H9 (cell line): ENCODE measurements around the gene NRP1. TPM values are rescaled to one million over a fixed set of nuclear protein-coding genes. Genes with fewer than 3 reads are reported as not detected.

Experiments used
- DNase-seq: peaks from one replicate; pipeline ENCODE4 v3.0.0-alpha.2; 2017
- H2AFZ ChIP-seq: one replicate; pipeline ENCODE4 v1.6.1; 2013; ENCODE audit warnings: mild to moderate bottlenecking, low read length, control low read depth, moderate library complexity
- H2AK5ac ChIP-seq: 2 replicates; pipeline ENCODE4 v1.6.1; 2013; ENCODE audit warnings: low read length, control low read depth, mixed read lengths; ENCODE audit not compliant: insufficient read length
- H2BK120ac ChIP-seq: one replicate; pipeline ENCODE4 v1.6.1; 2013; ENCODE audit warnings: low read depth, mild to moderate bottlenecking, low read length, control low read depth, inconsistent platforms; ENCODE audit not compliant: poor library complexity, severe bottlenecking
- H2BK12ac ChIP-seq: 2 replicates; pipeline ENCODE4 v1.6.1; 2013; ENCODE audit warnings: low read length, control low read depth, mixed read lengths, low read depth; ENCODE audit not compliant: insufficient read length
- H2BK15ac ChIP-seq: 2 replicates; pipeline ENCODE4 v1.6.1; 2013; ENCODE audit warnings: low read depth, low read length, control low read depth
- H2BK20ac ChIP-seq: one replicate; pipeline ENCODE4 v1.6.1; 2013; ENCODE audit warnings: low read depth, mild to moderate bottlenecking, low read length, control low read depth, inconsistent platforms; ENCODE audit not compliant: poor library complexity, severe bottlenecking
- H2BK5ac ChIP-seq: 2 replicates; pipeline ENCODE4 v1.6.1; 2013; ENCODE audit warnings: low read length, control low read depth, mixed read lengths; ENCODE audit not compliant: insufficient read length
- H3K14ac ChIP-seq: 2 replicates; pipeline ENCODE4 v1.6.1; 2013; ENCODE audit warnings: low read length, control low read depth; ENCODE audit not compliant: insufficient read depth
- H3K18ac ChIP-seq: 2 replicates; pipeline ENCODE4 v1.6.1; 2013; ENCODE audit warnings: low read depth, mild to moderate bottlenecking, mixed read lengths, low read length, control low read depth; ENCODE audit not compliant: insufficient read length
- H3K23ac ChIP-seq: 2 replicates; pipeline ENCODE4 v1.6.1; 2013; ENCODE audit warnings: low read length, control low read depth, mixed read lengths, low read depth; ENCODE audit not compliant: insufficient read length
- H3K23me2 ChIP-seq: 2 replicates; pipeline ENCODE4 v1.6.1; 2013; ENCODE audit warnings: low read depth, mild to moderate bottlenecking, mixed read lengths, low read length, control low read depth; ENCODE audit not compliant: insufficient read length, poor library complexity, severe bottlenecking
- H3K27ac ChIP-seq: 2 replicates; pipeline ENCODE4 v1.5.1; 2013; ENCODE audit warnings: low read length, control low read depth, mixed read lengths, low read depth; ENCODE audit not compliant: insufficient read length
- H3K27me3 ChIP-seq: 2 replicates; pipeline ENCODE4 v1.6.1; 2013; ENCODE audit warnings: low read length, control low read depth, inconsistent platforms; ENCODE audit not compliant: insufficient read depth
- H3K4ac ChIP-seq: 2 replicates; pipeline ENCODE4 v1.6.1; 2013; ENCODE audit warnings: low read depth, mild to moderate bottlenecking, control low read depth, inconsistent platforms, low read length, moderate library complexity
- H3K4me1 ChIP-seq: 2 replicates; pipeline ENCODE4 v1.6.1; 2013; ENCODE audit warnings: low read length, control low read depth, inconsistent platforms; ENCODE audit not compliant: insufficient read depth
- H3K4me2 ChIP-seq: 2 replicates; pipeline ENCODE4 v1.6.1; 2013; ENCODE audit warnings: low read length, control low read depth, mixed read lengths; ENCODE audit not compliant: insufficient read length, insufficient read depth
- H3K56ac ChIP-seq: 2 replicates; pipeline ENCODE4 v1.6.1; 2013; ENCODE audit warnings: low read depth, mild to moderate bottlenecking, mixed read lengths, low read length, control low read depth; ENCODE audit not compliant: insufficient read length
- H3K79me1 ChIP-seq: 2 replicates; pipeline ENCODE4 v1.6.1; 2013; ENCODE audit warnings: low read depth, mild to moderate bottlenecking, moderate library complexity, low read length, control low read depth, inconsistent platforms; ENCODE audit not compliant: insufficient read depth, poor library complexity, severe bottlenecking
- H3K79me2 ChIP-seq: 2 replicates; pipeline ENCODE4 v1.6.1; 2013; ENCODE audit warnings: low read length, control low read depth, inconsistent platforms; ENCODE audit not compliant: insufficient read depth
- H3K9ac ChIP-seq: 2 replicates; pipeline ENCODE4 v1.6.1; 2013; ENCODE audit warnings: low read length, control low read depth, mixed read lengths; ENCODE audit not compliant: insufficient read length; ENCODE audit errors: extremely low read depth
- H3K9me3 ChIP-seq: one replicate; pipeline ENCODE4 v1.6.1; 2013; ENCODE audit warnings: low read depth, low read length, inconsistent platforms; ENCODE audit not compliant: control insufficient read depth
- H3T11ph ChIP-seq: one replicate; pipeline ENCODE4 v1.6.1; 2013; ENCODE audit warnings: mild to moderate bottlenecking, low read length, control low read depth, inconsistent platforms
- H4K20me1 ChIP-seq: one replicate; pipeline ENCODE4 v1.6.1; 2013; ENCODE audit not compliant: control insufficient read depth, insufficient read length, insufficient read depth
- H4K5ac ChIP-seq: 2 replicates; pipeline ENCODE4 v1.6.1; 2013; ENCODE audit warnings: low read depth, mild to moderate bottlenecking, mixed read lengths, low read length, control low read depth; ENCODE audit not compliant: insufficient read length
- H4K8ac ChIP-seq: replicated peaks from 2 replicates; pipeline ENCODE4 v1.6.1; 2013; ENCODE audit warnings: low read length, control low read depth, mixed read lengths, low read depth; ENCODE audit not compliant: insufficient read length
- H4K91ac ChIP-seq: 2 replicates; pipeline ENCODE4 v1.6.1; 2013; ENCODE audit warnings: low read depth, mild to moderate bottlenecking, moderate library complexity, mixed read lengths, low read length, control low read depth; ENCODE audit not compliant: insufficient read length
- H3K27ac Mint-ChIP-seq, 3 experiments: 2 replicates in 2 of 3; 3 replicates in 1 of 3; pipeline ENCODE4 v1.8.0; 2020 to 2021; ENCODE audit warnings: mixed read lengths in 3 of 3, mild to moderate bottlenecking in 1 of 3, moderate library complexity in 1 of 3
- H3K27me3 Mint-ChIP-seq: 2 replicates; pipeline ENCODE4 v1.8.0; 2021; ENCODE audit warnings: low read depth, mild to moderate bottlenecking, moderate library complexity, mixed read lengths
- H3K36me3 Mint-ChIP-seq, 3 experiments: 2 replicates in 2 of 3; 3 replicates in 1 of 3; pipeline ENCODE4 v1.8.0; 2020 to 2021; ENCODE audit warnings: low read depth in 3 of 3, mixed read lengths in 3 of 3; ENCODE audit not compliant: insufficient read depth in 1 of 3
- H3K4me1 Mint-ChIP-seq, 2 experiments: 2 replicates each; pipeline ENCODE4 v1.8.0; 2020; ENCODE audit warnings: mixed read lengths in 2 of 2
- H3K4me3 Mint-ChIP-seq, 2 experiments: 2 replicates in 1 of 2; 3 replicates in 1 of 2; pipeline ENCODE4 v1.8.0; 2020 to 2021; ENCODE audit warnings: mild to moderate bottlenecking in 2 of 2, mixed read lengths in 2 of 2, moderate library complexity in 1 of 2
- H3K9me3 Mint-ChIP-seq, 2 experiments: 2 replicates in 1 of 2; 3 replicates in 1 of 2; pipeline ENCODE4 v1.8.0; 2020; ENCODE audit warnings: mild to moderate bottlenecking in 2 of 2, mixed read lengths in 2 of 2, moderate library complexity in 1 of 2
- CTCF ChIP-seq: fragments of 200-600 bp; sonication (generic); conservative IDR thresholded peaks from 3 replicates; pipeline ENCODE4 v1.8.0; 2021; ENCODE audit warnings: antibody characterized with exemption, mild to moderate bottlenecking
- WGBS: extraction: QIAGEN DNeasy Blood & Tissue Kit; methylation state at CpG from one replicate; pipeline ENCODE4 v1.1.7; 2013; ENCODE audit warnings: missing lambda C conversion rate, low lambda C conversion rate, mixed read lengths; ENCODE audit not compliant: insufficient read length; ENCODE audit errors: extremely low coverage; 5-methylcytosine and 5-hydroxymethylcytosine counted together
- total RNA-seq: library from RNA; stranded (reverse); gene quantifications from 2 replicates; pipeline ENCODE4 v1.2.1, GENCODE V29; 2021

The NRP1 gene
- total RNA-seq, 1 experiment from 2014 or later = 4.6 TPM

- Histone ChIP-seq H3K14ac (no peak overlapping the region), H4K20me1 (no peaks in the 10 kb centered on the region), H4K5ac (no peak overlapping the region), H3K4me2 (no peak overlapping the region), H3K23me2 (no peaks in the 10 kb centered on the region), H4K8ac (no peak overlapping the region), H3K9ac (no peak overlapping the region), H2AK5ac (no peak overlapping the region), H2BK20ac (no peak overlapping the region), H3K4me1 (no peaks in the 10 kb centered on the region), H3K27ac (no peak overlapping the region), H3K4ac (no peak overlapping the region), H3K9me3 (no peaks in the 10 kb centered on the region), H3K18ac (no peak overlapping the region), H2BK15ac (no peak overlapping the region), H3K27me3 (no peaks in the 10 kb centered on the region), H2BK12ac (no peak overlapping the region), H2BK120ac (no peak overlapping the region), H3K23ac (no peak overlapping the region), H2AFZ (no peak overlapping the region), H3K56ac (no peak overlapping the region), H2BK5ac (no peak overlapping the region), H4K91ac (no peak overlapping the region), H3K79me1 (no peaks in the 10 kb centered on the region), H3T11ph (no peak overlapping the region), H3K79me2 (no peaks in the 10 kb centered on the region)
- H3K36me3 Mint-ChIP-seq = no peaks in the 10 kb centered on the region
- peaks cover 15 to 16% of the 10 kb centered on the region in 2 experiments for H3K4me1 Mint-ChIP-seq
- H3K9me3 Mint-ChIP-seq = no peaks in the 10 kb centered on the region
- no peak for DNase-seq
- H3K27ac Mint-ChIP-seq = peak overlapping the region in 1 of 3 experiments; percentile 35; a peak in 2 of 7 replicates
- H3K4me3 Mint-ChIP-seq = no peak overlapping the region
- peaks cover 1% of the 10 kb centered on the region; the same call in 1 of the 2 replicates for H3K27me3 Mint-ChIP-seq
- TF ChIP-seq CTCF = no peak
- no CpG with 5 or more reads among the region's 9 CpGs for WGBS
Measured at GRCh38 chr10:33258967-33259366, 75.5 kb downstream of the NRP1 start.
